HG02884 (cell line): Measurements from ENCODE around the gene MFSD6.
A peak's percentile ranks its signal among the peaks of the same experiment; 100 is the strongest.
"Not testable (repeated sequence)": the region's sequence is repeated elsewhere in the genome, so short reads cannot be mapped to it uniquely, and the experiment has no call there.

Experiments used
- ATAC-seq: cut with Tn5 transposase; IDR thresholded peaks from one replicate; pipeline ENCODE4 v1.9.1; 2021; ENCODE audit warnings: mild to moderate bottlenecking, moderate library complexity; ENCODE audit not compliant: unreplicated experiment

The MFSD6 gene

GRCh38 chr2:190405070-190405469, 3.1 kb upstream of the MFSD6 start:
- no peak for ATAC-seq

GRCh38 chr2:190405995-190406394, 2.2 kb upstream of the MFSD6 start:
- no peak for ATAC-seq

DNA sequence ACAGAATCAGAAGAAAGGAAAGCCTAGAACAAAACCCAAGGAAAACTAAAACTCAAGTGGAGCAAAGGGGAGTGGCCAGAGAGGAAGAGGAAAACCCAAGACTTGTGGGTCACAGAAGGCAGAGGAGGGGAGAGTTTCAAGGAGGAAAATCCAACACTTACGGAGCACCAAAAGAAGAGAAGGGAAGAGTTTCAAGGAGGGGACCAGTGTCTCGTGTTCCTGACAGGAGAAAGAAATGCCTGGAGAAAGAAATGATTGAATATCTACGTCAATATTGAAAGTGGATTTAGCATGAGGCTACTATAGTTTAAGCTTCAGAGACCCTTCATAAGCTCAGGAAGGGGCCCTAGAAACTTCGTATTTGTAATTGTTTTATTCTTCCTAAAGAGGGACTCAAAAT, 1.4 kb upstream of the MFSD6 start:
- ATAC-seq: no peak

DNA sequence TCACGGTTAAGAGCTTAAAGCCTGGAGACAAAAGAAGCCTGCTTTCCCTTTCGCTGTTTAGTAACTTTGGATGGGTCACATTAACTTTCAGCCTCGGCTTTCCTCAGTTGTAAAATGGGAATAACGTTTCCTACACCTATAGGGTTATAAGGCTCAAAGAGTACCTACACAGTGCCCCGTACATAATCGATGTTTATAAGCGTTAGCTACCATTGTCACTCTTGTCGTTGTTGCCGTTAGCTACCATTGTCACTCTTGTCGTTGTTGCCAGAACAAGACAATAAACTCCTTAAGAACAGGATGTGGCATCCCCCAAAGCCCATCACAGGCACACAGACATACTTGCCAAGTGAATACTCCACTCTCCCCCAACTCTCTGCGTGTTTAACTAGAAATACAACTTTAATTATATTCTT, 901 bp upstream of the MFSD6 start:
- ATAC-seq: no peak

GRCh38 chr2:190408538-190409271, 550 bp downstream of the MFSD6 start:
- peak; percentile 48 for ATAC-seq

DNA sequence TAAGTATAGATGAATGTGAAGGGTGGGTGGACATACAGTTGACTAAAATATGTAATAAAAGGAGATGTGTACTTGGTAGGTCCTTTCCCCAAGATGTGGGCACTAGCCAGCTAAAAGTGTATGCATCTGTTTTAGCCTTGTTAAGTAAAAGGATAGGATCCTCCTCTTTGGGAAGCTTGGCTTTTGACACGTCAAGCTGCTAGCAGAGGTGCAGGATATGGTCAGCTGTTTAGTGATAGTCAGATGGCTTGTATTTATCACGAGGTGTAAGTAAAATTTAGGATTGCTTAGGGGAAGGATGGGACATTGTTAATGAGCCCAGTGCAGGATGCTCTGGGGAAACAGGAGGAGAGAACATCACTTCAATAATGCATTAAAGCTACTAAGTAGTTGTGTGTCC, 1.5 kb downstream of the MFSD6 start:
- ATAC-seq: no peak

GRCh38 chr2:190410166-190410565, 2.0 kb downstream of the MFSD6 start:
- ATAC-seq: no peak

GRCh38 chr2:190412966-190413365, 4.8 kb downstream of the MFSD6 start:
- ATAC-seq: no peak

- no peak for ATAC-seq
These were observed 5.3 kb downstream of the MFSD6 start for GRCh38 chr2:190413421-190413820.

- ATAC-seq: no peak
These were observed 7.1 kb downstream of the MFSD6 start for GRCh38 chr2:190415251-190415650.

- no peak for ATAC-seq
These were observed 7.9 kb downstream of the MFSD6 start for GRCh38 chr2:190415794-190416775.

DNA sequence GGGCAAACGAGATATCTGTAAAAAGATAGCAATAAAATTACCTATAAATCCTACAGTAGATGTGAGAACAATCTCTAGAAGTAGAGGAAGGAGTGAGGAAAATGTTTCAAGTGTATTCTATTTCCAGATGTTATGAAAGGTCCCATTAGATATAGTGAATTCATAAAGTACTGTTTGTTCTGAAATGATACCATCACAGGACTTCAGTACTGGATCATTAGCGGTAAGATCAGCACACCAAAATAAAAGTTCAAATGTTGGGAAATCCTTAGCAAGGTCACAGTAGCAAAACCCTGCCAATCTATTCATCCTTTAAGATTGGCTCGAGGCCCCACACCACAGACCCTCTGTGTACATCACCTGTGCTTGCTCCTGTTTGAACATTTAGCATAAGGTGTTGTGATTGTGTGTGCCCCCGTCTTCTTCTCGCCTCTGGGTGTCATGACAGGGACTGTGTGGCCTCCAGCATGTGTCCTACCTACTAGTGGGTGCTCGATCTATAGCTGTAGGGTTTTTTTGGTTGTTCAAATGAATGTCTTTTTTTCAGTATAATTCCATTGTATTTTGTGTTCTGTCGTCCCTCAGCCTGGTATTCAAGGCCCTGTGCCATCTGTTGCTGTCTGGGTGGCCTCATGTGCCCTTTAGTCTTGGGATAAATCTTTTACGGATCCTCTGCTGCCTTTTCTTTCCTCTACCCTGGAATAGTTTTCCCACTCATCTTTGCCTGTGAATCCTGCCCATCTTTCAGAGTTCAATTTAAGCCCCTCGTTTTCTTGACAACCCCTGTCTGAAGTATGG, 9.1 kb downstream of the MFSD6 start:
- ATAC-seq: no peak

DNA sequence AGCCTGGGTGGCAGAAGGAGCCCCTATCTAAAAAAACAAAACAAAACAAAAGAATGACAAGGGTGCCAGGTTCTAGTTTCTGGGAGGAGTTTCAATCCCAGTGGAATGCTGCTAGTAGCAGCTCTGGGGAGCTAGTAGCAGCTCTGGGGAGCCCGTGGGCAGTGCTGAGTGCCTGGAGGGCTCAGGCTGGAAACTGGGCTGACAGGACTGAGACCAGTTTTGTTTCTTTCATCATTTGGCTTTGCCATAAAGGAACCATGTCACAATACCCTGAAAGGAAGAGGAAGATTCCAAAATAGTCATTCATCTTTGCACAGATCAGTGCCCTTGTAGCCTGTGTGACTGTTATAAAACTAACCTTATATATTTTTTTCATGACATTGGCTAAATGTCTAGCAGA, 10.6 kb downstream of the MFSD6 start:
- no peak for ATAC-seq

DNA sequence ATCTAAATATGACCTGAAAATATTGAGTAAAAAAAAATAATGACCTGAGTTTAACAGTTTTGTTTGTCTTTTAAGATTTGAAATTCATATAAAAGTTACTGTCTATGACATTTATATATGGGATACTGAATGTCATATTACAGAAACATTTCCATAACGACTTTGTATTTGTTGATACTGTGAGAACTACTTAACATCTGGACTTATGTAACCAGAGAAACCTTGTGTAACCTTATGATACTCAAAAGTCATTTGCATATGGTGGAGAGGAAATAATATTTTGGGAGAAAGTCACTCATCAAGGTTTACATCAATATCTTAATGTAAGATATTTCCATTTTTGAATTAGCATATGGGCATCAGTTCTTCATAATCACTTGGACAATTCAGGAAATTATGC, 12.6 kb downstream of the MFSD6 start:
- no peak for ATAC-seq

DNA sequence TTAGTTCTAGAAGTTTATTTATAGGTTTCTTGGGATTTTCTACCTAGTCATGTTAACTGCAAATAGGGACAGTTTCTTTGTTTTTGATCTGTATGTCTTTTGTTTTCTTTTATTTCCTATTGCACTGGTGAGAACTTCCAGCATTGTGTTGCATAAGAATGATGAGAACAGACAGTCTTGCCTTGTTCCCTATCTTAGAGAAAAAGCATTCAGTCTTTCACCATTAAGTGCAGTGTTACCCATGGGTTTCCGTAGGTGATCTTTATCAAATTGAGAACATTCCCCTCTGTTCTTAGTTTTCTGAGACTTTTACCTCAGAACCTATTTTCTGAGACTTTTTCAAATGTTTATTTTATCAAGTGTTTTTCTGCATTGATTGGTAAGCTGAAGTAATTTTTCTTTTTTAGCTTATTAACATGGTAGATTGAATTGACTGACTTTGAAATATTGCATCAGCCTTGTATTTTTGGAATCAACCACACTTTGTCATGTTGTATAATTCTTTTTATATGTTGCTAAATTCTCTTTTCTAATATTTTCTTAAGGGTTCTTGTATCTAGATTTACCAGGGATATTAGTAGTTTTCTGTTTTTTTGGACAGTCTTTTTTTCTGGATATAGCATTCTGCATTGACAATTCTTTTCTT, 17.2 kb downstream of the MFSD6 start:
- ATAC-seq: no peak

- ATAC-seq: no peak
These were observed 17.9 kb downstream of the MFSD6 start for GRCh38 chr2:190425883-190426658.

- not testable (repeated sequence) for ATAC-seq
These were observed 22.7 kb downstream of the MFSD6 start for GRCh38 chr2:190430866-190431265.

- no peak for ATAC-seq
These were observed 23.8 kb downstream of the MFSD6 start for GRCh38 chr2:190431907-190432306.

DNA sequence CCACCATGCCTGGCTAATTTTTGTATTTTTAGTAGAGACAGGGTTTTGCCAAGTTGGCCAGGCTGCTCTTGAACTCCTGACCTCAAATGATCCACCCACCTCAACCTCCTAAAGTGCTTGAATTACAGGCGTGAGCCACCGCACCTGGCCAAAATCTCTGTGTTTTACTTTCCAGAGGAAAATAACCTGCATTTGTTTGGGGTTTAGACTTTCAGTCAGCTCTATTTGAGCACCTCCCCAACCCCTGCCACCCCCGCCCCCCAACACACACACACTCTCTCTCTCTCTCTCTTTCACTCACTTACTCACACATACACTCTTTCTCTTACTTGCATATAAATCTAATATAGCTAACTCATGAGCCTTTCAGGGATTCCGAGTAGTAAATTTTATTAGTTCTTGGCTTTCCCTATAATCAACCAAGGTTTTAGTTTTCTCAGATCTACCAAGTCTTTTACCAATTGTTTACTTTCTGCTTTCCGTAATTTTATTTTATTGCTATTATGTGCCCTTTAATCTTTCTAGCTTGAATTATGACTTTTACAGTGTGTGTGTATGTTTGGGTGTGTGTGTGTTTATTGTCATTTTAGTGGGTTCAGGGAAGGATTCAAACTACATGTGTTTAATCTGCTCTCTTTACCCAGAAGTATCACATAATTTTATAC, 24.5 kb downstream of the MFSD6 start:
- no peak for ATAC-seq
